ENCODE data around the gene VPS13A.

DNA sequence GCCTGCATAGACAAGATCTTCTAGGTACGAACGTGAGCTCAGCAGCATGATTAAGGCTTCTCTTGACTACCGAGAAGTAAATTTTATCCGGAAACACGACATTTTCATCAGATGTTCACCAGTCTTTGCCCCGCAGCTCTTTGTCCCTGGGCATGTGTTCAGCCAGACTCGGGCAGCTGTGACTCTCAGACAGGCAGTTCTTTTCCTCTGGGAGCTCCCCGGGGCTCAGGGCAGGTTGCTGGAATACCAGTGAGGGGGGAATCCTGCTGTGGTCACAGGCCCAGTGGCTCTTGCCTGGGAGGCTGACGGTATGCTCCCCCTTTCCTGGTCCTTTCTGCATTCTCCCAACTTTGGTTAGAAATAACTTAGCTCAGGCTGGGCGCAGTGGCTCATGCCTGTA, 284.7 kb downstream of the VPS13A start:
- TF ChIP-seq, protein P1, sequence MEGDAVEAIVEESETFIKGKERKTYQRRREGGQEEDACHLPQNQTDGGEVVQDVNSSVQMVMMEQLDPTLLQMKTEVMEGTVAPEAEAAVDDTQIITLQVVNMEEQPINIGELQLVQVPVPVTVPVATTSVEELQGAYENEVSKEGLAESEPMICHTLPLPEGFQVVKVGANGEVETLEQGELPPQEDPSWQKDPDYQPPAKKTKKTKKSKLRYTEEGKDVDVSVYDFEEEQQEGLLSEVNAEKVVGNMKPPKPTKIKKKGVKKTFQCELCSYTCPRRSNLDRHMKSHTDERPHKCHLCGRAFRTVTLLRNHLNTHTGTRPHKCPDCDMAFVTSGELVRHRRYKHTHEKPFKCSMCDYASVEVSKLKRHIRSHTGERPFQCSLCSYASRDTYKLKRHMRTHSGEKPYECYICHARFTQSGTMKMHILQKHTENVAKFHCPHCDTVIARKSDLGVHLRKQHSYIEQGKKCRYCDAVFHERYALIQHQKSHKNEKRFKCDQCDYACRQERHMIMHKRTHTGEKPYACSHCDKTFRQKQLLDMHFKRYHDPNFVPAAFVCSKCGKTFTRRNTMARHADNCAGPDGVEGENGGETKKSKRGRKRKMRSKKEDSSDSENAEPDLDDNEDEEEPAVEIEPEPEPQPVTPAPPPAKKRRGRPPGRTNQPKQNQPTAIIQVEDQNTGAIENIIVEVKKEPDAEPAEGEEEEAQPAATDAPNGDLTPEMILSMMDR (conservative IDR thresholded peaks at IDR 0.05; ENCODE audit: low read depth, low read length) = no peak
- TF ChIP-seq EZH2 (IDR thresholded peaks at IDR 0.05; ENCODE audit: borderline replicate concordance, low read depth, low read length, poor library complexity, severe bottlenecking) = no peak
